Measurements from ENCODE around the gene KRT5. TPM values are rescaled to one million over a fixed set of nuclear protein-coding genes. Genes with fewer than 3 reads are reported as not detected.

Gene KRT5
- total RNA-seq (ENCODE audit: low replicate concordance): 13.0 and 25.0 TPM in 2 replicates
- long read RNA-seq, partial matches to known transcripts: 1 of 5 reads
- long read RNA-seq, other reads (novel, unspliced or antisense): 0 of 5 reads

DNA sequence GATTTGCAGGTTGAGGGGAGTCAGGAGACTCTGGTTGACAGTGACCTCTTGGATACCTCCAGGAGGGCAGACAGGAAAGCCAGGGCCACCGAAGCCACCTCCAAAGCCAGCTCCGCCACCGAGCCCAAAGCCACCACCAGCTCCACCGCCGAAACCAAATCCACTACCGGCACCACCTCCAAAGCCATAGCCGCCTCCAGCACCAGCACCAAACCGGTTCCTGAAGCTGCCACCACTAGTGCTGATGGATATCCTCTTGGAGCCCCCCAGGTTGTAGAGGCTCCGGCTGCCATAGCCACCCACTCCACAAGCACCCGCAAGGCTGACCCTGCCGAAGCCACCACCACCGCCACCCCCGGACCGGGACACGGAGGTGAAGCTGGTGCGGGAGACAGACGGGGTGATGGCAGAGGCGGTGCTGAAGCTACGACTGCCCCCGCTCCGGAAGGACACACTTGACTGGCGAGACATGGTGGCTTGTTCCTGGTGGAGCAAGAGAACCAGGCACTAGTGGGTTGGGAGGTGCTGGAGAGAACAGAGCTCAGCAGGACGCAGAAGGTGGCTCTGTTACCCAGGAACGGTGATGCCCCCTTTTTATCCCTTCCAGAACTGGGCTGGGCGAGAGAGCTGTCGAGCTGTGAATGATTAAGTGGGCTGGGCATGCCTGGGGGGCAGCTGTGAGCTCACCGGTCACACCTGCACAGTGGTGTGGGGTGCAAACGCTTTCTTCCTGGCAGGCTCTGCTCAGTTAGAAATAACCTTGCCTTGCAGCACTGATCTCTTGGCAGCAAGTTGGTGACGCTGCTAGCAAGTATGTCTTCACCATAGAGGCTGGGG lies at the start of gene KRT5:
Gene KRT5 (minus strand): TSS at position 569 of the 837 bp plus-strand sequence. CDS start 98 bp downstream, at position 471.
- peak; percentile 44 for DNase-seq (ENCODE audit: extremely low spot score, unreplicated experiment)
- H3K4me1 Mint-ChIP-seq (ENCODE audit: unreplicated experiment): no peaks in the 10 kb centered on the region
- H3K27ac Mint-ChIP-seq: no peak within 1 kb of the TSS
- H3K36me3 Mint-ChIP-seq: no peaks in the 10 kb centered on the region
- TF ChIP-seq, protein P1, sequence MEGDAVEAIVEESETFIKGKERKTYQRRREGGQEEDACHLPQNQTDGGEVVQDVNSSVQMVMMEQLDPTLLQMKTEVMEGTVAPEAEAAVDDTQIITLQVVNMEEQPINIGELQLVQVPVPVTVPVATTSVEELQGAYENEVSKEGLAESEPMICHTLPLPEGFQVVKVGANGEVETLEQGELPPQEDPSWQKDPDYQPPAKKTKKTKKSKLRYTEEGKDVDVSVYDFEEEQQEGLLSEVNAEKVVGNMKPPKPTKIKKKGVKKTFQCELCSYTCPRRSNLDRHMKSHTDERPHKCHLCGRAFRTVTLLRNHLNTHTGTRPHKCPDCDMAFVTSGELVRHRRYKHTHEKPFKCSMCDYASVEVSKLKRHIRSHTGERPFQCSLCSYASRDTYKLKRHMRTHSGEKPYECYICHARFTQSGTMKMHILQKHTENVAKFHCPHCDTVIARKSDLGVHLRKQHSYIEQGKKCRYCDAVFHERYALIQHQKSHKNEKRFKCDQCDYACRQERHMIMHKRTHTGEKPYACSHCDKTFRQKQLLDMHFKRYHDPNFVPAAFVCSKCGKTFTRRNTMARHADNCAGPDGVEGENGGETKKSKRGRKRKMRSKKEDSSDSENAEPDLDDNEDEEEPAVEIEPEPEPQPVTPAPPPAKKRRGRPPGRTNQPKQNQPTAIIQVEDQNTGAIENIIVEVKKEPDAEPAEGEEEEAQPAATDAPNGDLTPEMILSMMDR (conservative IDR thresholded peaks at IDR 0.05): no peak
- peaks cover 15% of the 10 kb centered on the region for H3K27me3 Mint-ChIP-seq
- H3K4me3 Mint-ChIP-seq: no peak within 1 kb of the TSS
- H3K9me3 Mint-ChIP-seq: no peaks in the 10 kb centered on the region

DNA sequence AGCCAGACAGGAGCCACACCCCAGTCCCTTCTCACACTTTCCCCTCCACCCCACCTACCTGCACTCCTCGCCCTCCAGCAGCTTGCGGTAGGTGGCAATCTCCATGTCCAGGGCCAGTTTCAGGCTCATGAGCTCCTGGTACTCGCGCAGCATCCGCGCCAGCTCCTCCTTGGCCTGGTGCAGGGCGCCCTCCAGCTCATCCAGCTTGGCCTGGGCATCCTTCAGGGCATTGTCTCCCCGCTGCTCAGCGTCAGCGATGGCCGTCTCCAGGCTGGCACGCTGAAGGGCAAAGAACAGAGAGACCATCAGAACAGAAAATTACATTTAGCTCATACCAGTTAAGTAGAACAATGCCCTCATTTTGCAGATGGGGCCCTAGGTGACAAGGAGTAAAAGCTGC lies 47.9 kb upstream of the KRT5 start:
- Mint-ChIP-seq H3K4me3 (no peak overlapping the region), H3K27ac (no peak overlapping the region), H3K36me3 (no peaks in the 10 kb centered on the region), H3K4me1 (ENCODE audit: unreplicated experiment) (no peaks in the 10 kb centered on the region), H3K27me3 (peaks cover 60% of the 10 kb centered on the region), H3K9me3 (no peaks in the 10 kb centered on the region)
- TF ChIP-seq, protein P1 (conservative IDR thresholded peaks at IDR 0.05): no peak
- no peak for DNase-seq (ENCODE audit: extremely low spot score, unreplicated experiment)

DNA sequence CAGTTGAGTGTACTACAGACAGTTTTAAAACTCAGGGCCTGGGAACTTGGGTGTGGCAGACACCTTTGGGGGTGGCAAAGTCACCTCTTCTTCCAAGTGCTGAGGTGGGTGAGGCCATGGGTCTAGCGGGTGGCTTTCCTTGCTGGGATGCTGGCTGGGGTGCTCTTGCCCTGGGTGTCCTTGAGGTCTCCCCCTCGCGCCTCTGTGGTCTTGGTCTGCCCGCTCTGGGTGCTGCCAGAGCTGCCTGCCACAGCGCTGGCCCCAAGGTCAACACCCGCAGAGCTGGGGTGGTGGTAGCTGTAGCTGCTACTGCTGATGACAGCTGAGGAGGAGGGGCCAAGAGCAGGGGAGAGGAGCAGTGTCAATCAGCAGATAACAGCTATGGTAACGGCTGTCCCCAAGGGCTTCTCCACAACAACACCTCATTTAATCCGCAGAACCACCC lies 46.7 kb upstream of the KRT5 start:
- Mint-ChIP-seq H3K27me3 (peaks cover 52% of the 10 kb centered on the region), H3K4me3 (no peak overlapping the region), H3K27ac (no peak overlapping the region), H3K9me3 (no peaks in the 10 kb centered on the region), H3K4me1 (ENCODE audit: unreplicated experiment) (no peaks in the 10 kb centered on the region), H3K36me3 (no peaks in the 10 kb centered on the region)
- no peak for DNase-seq (ENCODE audit: extremely low spot score, unreplicated experiment)
- TF ChIP-seq, protein P1 (conservative IDR thresholded peaks at IDR 0.05): no peak

DNA sequence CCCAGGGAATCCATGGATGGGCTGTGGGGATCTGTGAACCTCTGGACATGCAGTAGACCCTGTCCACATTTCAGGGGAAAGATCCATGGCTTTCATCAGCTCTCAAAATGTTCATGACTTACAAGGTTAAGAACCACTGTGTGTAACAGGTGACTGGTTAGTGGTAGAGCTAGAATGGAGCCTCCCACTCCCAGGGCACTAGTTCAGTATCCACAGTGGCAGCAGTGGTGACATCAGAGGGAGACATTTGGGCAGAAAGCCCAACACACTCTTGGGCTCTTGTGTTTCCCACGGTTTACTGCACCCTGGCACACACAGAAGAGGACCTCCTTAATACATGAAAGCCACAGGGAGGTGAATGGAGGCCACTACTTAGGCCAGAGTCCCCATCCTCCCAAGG lies 44.4 kb upstream of the KRT5 start:
- TF ChIP-seq, protein P1 (conservative IDR thresholded peaks at IDR 0.05): no peak
- Mint-ChIP-seq H3K27me3 (peaks cover 53% of the 10 kb centered on the region), H3K27ac (no peak overlapping the region), H3K36me3 (no peaks in the 10 kb centered on the region), H3K4me3 (no peak overlapping the region), H3K9me3 (no peaks in the 10 kb centered on the region), H3K4me1 (ENCODE audit: unreplicated experiment) (no peaks in the 10 kb centered on the region)
- no peak for DNase-seq (ENCODE audit: extremely low spot score, unreplicated experiment)

DNA sequence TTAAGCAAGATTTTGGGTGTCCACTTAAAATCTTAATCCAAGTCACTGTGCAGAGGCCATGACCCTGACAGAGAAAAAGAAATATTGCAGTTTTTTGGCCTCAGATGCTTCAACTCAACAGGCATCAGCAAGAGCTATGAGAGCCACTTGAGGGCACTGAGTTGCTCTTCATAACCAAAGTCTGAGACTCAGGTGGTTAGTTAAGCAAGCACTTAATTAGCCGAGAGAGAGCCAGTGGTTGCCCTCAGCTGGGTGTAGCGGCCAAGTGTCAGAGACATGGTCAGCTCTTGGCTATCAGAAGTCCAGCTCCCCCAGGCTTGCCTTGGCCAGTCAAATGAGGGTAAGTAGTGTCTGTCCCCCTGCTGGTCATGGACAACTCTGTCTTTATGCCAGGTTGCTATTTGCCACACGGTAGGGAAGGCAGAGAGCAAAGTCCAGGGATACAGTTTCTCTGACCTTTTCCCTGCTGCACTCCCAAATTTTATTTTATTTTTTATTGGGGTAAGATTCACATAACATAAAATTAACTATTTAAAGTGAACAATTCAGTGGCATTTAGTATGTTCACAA lies 41.8 kb upstream of the KRT5 start:
- Mint-ChIP-seq H3K4me3 (no peak overlapping the region), H3K9me3 (no peaks in the 10 kb centered on the region), H3K27me3 (peaks cover 56% of the 10 kb centered on the region), H3K36me3 (no peaks in the 10 kb centered on the region), H3K4me1 (ENCODE audit: unreplicated experiment) (no peaks in the 10 kb centered on the region), H3K27ac (no peak overlapping the region)
- no peak for DNase-seq (ENCODE audit: extremely low spot score, unreplicated experiment)
- TF ChIP-seq, protein P1 (conservative IDR thresholded peaks at IDR 0.05): peak; percentile 58

Data from type B pancreatic cell (in vitro differentiated cells).